Measurements from ENCODE around the gene SDK1. TPM values are rescaled to one million over a fixed set of nuclear protein-coding genes. Genes with fewer than 3 reads are reported as not detected.

Gene SDK1
- total RNA-seq, 2 donors from 2014 or later, result 3.1 to 3.6 TPM

GRCh38 chr7:4265676-4266075 is 964.6 kb downstream of the SDK1 start:
- DNase-seq (ENCODE audit: low spot score), result peak; percentile 50
- no peak overlapping the region for H3K27ac ChIP-seq
- H3K4me1 ChIP-seq, result no peaks in the 10 kb centered on the region
- H3K36me3 ChIP-seq, result no peaks in the 10 kb centered on the region
- H3K4me3 ChIP-seq, result no peak overlapping the region
- H3K27me3 ChIP-seq, result no peaks in the 10 kb centered on the region
- TF ChIP-seq CTCF (IDR thresholded peaks at IDR 0.05), result no peak
- no peaks in the 10 kb centered on the region for H3K9me3 ChIP-seq

DNA sequence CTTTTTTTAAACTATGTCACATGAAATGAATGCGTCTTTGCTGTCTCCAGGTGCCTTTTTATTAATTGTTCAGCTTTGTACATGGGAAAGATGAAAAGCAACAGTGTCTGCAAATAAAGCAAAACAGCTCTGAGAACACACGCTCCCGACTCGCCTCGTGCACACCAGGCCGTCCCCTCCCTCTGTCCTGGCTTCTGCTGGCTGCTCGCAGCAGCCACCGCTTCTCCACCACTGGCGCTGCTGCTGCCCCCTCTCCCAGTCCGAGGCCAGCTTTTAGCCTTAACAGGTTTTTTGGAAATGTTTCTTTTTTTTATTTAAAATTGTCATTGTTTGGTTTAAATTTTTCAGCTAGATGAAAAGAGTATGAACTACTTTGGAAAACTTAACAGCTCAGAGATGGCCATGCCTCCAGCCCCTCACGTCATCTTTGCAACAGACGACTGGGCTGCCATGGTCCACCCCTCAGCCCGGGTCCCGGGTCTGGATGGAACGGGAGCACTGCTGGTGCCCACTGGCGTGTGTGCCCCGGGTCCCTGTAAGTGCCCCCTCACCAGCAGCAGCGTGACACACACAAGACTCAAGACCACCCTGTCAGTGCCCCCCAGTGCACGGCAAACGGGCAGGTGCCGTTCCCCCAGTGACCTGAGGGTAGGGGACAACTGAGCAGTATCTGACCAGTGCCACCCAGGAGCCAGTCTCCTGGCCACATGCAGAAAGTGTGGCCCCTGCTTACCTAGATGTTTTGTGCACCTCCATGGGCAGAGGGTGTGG is 965.4 kb downstream of the SDK1 start:
- Histone ChIP-seq H3K9me3 (no peaks in the 10 kb centered on the region), H3K4me1 (no peaks in the 10 kb centered on the region), H3K36me3 (no peaks in the 10 kb centered on the region), H3K4me3 (no peak overlapping the region), H3K27me3 (no peaks in the 10 kb centered on the region), H3K27ac (no peak overlapping the region)
- peak; percentile 43 for DNase-seq (ENCODE audit: low spot score)
- no peak for TF ChIP-seq CTCF (IDR thresholded peaks at IDR 0.05)

DNA sequence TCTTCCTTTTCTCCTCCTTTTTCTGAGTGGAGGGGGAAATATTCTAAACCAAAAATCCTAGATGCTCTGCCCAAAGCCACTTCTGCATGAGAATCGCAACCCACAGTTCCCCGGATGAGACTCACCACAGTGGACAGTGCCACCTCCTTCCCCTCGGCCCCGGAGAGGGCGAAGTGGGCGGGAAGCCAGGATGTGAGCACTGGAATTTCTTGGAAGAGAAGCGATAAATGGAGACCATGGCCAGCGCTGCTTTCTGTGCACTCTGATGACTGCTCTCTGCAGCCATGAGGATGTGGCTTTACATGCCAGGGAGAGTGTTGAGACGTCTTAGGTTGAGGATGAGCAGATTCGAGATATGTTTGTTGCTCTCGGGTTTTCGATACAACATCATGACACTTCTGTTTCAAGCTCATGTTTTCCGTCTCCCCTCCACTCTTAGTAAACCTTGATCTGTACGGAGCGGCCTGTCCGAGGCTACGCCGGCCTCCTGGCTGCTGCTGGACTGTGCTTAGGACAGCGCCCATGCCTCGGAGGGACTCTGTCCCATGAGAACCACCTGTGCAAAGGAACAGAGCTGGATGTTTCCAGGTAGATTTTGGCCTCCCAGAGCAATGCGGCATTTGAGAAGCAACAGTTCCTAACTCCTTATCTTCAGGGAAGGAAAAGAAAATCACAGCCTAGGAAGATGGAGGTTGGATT is 966.4 kb downstream of the SDK1 start:
- no peaks in the 10 kb centered on the region for H3K27me3 ChIP-seq
- H3K9me3 ChIP-seq, result no peaks in the 10 kb centered on the region
- peak; percentile 30 for DNase-seq (ENCODE audit: low spot score)
- H3K27ac ChIP-seq, result no peak overlapping the region
- no peaks in the 10 kb centered on the region for H3K4me1 ChIP-seq
- H3K36me3 ChIP-seq, result no peaks in the 10 kb centered on the region
- no peak for TF ChIP-seq CTCF (IDR thresholded peaks at IDR 0.05)
- H3K4me3 ChIP-seq, result no peak overlapping the region

DNA sequence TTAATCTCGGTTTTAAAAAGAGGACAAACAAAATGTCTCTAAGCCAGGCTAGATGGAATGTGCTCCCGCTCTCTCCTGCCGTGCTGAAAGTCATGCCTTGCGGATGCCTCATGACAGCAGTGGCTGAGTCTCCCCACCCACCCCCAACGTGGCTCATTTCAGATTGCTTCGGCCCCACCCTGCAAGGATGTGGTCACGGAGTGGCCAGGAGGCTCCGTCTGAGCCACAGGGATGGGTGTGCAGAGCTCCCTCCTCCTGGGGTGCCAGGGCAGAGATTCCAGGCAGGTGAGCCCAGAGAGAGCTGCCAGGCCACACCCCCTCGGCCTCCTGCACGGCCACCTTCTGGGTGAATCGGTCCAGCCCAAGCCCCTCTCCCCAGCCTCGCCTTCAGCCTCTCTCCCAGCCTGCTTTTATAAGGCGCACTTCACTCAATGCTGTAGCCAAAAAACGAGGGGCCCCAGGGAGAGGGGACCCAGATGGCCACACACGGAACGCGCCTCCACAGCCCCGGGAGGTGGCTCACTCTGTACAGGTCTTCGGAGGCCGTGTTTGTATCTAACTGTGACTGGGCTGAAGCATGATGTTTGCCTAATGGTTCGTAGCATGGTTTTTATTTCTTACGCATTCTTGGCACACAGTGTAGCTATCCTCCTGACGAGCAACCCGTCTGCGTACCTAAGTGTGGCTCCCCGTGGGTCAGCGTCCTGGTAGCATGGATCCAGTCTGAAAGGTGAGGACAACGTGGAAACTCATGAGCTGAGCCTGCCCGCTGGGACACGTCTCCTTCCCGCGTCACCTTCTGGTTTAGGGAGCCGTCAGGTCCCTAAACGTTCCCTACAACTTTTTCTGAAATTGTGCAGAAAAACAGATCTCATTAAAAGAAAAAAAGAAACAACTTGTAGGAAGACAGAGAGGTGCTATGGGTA is 967.3 kb downstream of the SDK1 start:
- Histone ChIP-seq H3K9me3 (no peaks in the 10 kb centered on the region), H3K27ac (no peak overlapping the region), H3K27me3 (no peaks in the 10 kb centered on the region), H3K4me1 (no peaks in the 10 kb centered on the region), H3K36me3 (no peaks in the 10 kb centered on the region), H3K4me3 (no peak overlapping the region)
- DNase-seq (ENCODE audit: low spot score), result peak; percentile 52
- no peak for TF ChIP-seq CTCF (IDR thresholded peaks at IDR 0.05)

- Histone ChIP-seq H3K4me3 (no peak overlapping the region), H3K27me3 (no peaks in the 10 kb centered on the region), H3K9me3 (no peaks in the 10 kb centered on the region), H3K4me1 (no peaks in the 10 kb centered on the region), H3K36me3 (no peaks in the 10 kb centered on the region), H3K27ac (no peak overlapping the region)
- TF ChIP-seq CTCF (IDR thresholded peaks at IDR 0.05), result no peak
- DNase-seq (ENCODE audit: low spot score), result no peak
Measured at GRCh38 chr7:4269086-4269485, 968.0 kb downstream of the SDK1 start.

Data from right atrium auricular region (tissue), 2 donors.